Endothelial cell (in vitro differentiated cells): Measurements from ENCODE around the gene GATA3. TPM values are rescaled to one million over a fixed set of nuclear protein-coding genes. Genes with fewer than 3 reads are reported as not detected.

Experiments used
- DNase-seq: peaks from one replicate; pipeline ENCODE4 v3.0.0; 2021; ENCODE audit warnings: low spot score
- H3K27ac Mint-ChIP-seq: one replicate; pipeline ENCODE4 v1.8.0; 2021; ENCODE audit warnings: mixed read lengths, inconsistent platforms; ENCODE audit not compliant: unreplicated experiment
- H3K27me3 Mint-ChIP-seq: one replicate; pipeline ENCODE4 v1.8.0; 2021; ENCODE audit warnings: mild to moderate bottlenecking, moderate library complexity, mixed read lengths, inconsistent platforms; ENCODE audit not compliant: unreplicated experiment
- H3K36me3 Mint-ChIP-seq: one replicate; pipeline ENCODE4 v1.8.0; 2021; ENCODE audit warnings: mild to moderate bottlenecking, low read depth, mixed read lengths, inconsistent platforms; ENCODE audit not compliant: unreplicated experiment
- H3K4me1 Mint-ChIP-seq: one replicate; pipeline ENCODE4 v1.8.0; 2021; ENCODE audit warnings: mild to moderate bottlenecking, mixed read lengths, inconsistent platforms; ENCODE audit not compliant: unreplicated experiment
- H3K4me3 Mint-ChIP-seq: one replicate; pipeline ENCODE4 v1.8.0; 2021; ENCODE audit warnings: mild to moderate bottlenecking, mixed read lengths, inconsistent platforms; ENCODE audit not compliant: unreplicated experiment
- H3K9me3 Mint-ChIP-seq: one replicate; pipeline ENCODE4 v1.8.0; 2021; ENCODE audit warnings: mixed read lengths, inconsistent platforms; ENCODE audit not compliant: unreplicated experiment
- CTCF ChIP-seq: fragments of 200-600 bp; sonication (generic); IDR thresholded peaks from one replicate; pipeline ENCODE4 v1.5.0; 2021; ENCODE audit warnings: antibody characterized with exemption; ENCODE audit not compliant: unreplicated experiment
- total RNA-seq: library from RNA; stranded (reverse); fragmentation: NEBNext Ultra II Directional; extraction: Animal tissue kit (Norgen Biotek cat#: 25700); gene quantifications from one replicate; pipeline ENCODE4 v1.2.1, GENCODE V29; 2021; ENCODE audit not compliant: unreplicated experiment

The GATA3 gene
- total RNA-seq, 1 donor from 2014 or later, result 70.9 TPM

- Mint-ChIP-seq H3K4me1 (peaks cover 6% of the 10 kb centered on the region), H3K4me3 (no peak overlapping the region), H3K9me3 (no peaks in the 10 kb centered on the region), H3K36me3 (no peaks in the 10 kb centered on the region), H3K27ac (no peak overlapping the region), H3K27me3 (peaks cover 3% of the 10 kb centered on the region)
- TF ChIP-seq CTCF, result no peak
- no peak for DNase-seq
These were observed 59.1 kb downstream of the GATA3 start for GRCh38 chr10:8113616-8114015.

- no peak for DNase-seq
- no peak for TF ChIP-seq CTCF
- Mint-ChIP-seq H3K27ac (no peak overlapping the region), H3K9me3 (no peaks in the 10 kb centered on the region), H3K36me3 (no peaks in the 10 kb centered on the region), H3K4me1 (no peaks in the 10 kb centered on the region), H3K4me3 (no peak overlapping the region), H3K27me3 (peaks cover 3% of the 10 kb centered on the region)
These were observed 60.5 kb downstream of the GATA3 start for GRCh38 chr10:8114741-8115617.

- DNase-seq, result no peak
- no peak for TF ChIP-seq CTCF
- no peak overlapping the region for H3K27ac Mint-ChIP-seq
- H3K4me3 Mint-ChIP-seq, result no peak overlapping the region
- H3K9me3 Mint-ChIP-seq, result no peaks in the 10 kb centered on the region
- no peaks in the 10 kb centered on the region for H3K36me3 Mint-ChIP-seq
- no peaks in the 10 kb centered on the region for H3K4me1 Mint-ChIP-seq
- peaks cover 3% of the 10 kb centered on the region for H3K27me3 Mint-ChIP-seq
These were observed 61.1 kb downstream of the GATA3 start for GRCh38 chr10:8115618-8115980.

GRCh38 chr10:8116474-8116873 lies 62.0 kb downstream of the GATA3 start:
- no peak for TF ChIP-seq CTCF
- Mint-ChIP-seq H3K36me3 (no peaks in the 10 kb centered on the region), H3K27ac (no peak overlapping the region), H3K27me3 (peaks cover 3% of the 10 kb centered on the region), H3K9me3 (no peaks in the 10 kb centered on the region), H3K4me3 (no peak overlapping the region), H3K4me1 (no peaks in the 10 kb centered on the region)
- DNase-seq, result no peak

- Mint-ChIP-seq H3K9me3 (no peaks in the 10 kb centered on the region), H3K4me1 (no peaks in the 10 kb centered on the region), H3K36me3 (no peaks in the 10 kb centered on the region), H3K27me3 (peaks cover 3% of the 10 kb centered on the region), H3K27ac (no peak overlapping the region), H3K4me3 (no peak overlapping the region)
- no peak for TF ChIP-seq CTCF
- DNase-seq, result no peak
These were observed 62.5 kb downstream of the GATA3 start for GRCh38 chr10:8116926-8117493.
